Measurements from ENCODE around the gene HTR2B. TPM values are rescaled to one million over a fixed set of nuclear protein-coding genes. Genes with fewer than 3 reads are reported as not detected.
A peak's percentile ranks its signal among the peaks of the same experiment; 100 is the strongest.
"Not testable (repeated sequence)": the region's sequence is repeated elsewhere in the genome, so short reads cannot be mapped to it uniquely, and the experiment has no call there.

Gene HTR2B
- total RNA-seq, 1 experiment from 2014 or later: not detected

DNA sequence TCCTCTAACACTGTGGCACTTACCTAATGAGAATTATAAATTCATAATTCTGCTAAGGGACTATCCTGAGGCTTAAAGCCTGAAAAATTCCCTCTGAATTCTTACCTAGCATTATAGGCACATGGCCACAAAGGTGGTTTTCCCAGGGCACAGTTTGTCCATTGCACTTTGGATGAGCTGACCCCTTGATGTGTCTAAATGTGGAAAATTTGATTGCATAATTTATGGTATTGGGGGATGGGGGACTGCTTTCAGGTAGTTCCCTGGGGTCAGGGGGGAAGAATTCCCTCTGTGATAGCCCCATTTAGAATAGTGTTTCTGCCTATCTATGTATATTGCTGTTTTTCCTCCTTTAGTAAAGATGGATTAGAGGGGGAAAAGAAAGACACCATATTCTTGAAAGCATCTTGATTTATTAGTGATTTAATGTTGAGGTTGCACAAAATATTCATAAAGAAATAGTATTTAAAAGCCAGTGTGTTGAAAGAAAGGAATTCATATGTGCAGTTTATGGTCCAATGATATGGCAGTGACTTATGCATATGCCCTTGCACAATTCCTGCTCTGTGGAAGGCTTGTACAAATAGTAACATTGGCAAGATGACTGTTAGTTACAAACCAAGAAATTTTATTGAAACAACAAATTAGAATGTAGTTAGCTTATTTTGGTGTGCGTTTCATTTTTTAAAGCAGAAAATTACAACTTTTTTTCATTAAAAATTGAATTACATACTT is 8.7 kb upstream of the HTR2B start:
- DNase-seq (ENCODE audit: low read depth): no peak

GRCh38 chr2:231132129-231132528 is 7.3 kb upstream of the HTR2B start:
- peak; percentile 9 for DNase-seq (ENCODE audit: low read depth)

GRCh38 chr2:231130336-231131056 is 5.7 kb upstream of the HTR2B start:
- DNase-seq (ENCODE audit: low read depth): no peak

GRCh38 chr2:231129216-231129615 is 4.4 kb upstream of the HTR2B start:
- no peak for DNase-seq (ENCODE audit: low read depth)

DNA sequence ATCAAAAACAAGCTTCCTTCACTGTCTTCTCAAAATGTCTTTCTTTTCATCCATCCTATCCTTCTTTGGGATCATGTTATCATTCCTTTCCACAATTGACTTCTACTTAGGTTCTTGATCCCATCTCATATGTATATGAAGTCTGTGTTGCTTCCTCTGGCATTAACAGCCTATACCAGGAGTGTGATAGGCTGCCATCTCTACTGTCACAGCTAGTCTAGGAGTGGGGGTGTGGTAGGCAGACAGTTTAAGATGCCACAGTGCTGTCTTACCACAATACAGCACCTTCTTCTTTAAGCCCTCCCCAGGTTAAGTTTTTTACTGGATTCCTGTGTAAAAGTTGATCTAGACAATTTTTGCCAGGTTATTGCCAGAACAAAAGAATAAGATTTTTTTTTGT is 3.7 kb upstream of the HTR2B start:
- no peak for DNase-seq (ENCODE audit: low read depth)

DNA sequence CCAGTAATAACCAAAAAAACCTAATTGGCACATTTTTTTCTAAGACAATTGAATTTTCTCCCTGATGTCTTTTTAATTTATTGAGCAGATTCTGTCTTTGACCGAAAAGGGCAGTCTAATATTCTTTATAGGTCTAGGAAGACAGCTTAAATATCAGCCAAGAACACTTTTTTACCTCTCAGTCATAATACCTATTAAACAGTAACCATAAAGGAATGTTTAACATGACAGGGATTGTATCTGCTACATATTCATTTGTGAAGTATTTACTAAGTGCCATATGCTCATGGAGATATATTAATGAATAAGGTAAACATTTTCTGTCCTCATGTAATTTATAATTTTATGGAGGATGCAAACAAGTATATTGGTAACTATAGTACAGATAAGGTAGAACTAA is 3.1 kb upstream of the HTR2B start:
- no peak for DNase-seq (ENCODE audit: low read depth)

DNA sequence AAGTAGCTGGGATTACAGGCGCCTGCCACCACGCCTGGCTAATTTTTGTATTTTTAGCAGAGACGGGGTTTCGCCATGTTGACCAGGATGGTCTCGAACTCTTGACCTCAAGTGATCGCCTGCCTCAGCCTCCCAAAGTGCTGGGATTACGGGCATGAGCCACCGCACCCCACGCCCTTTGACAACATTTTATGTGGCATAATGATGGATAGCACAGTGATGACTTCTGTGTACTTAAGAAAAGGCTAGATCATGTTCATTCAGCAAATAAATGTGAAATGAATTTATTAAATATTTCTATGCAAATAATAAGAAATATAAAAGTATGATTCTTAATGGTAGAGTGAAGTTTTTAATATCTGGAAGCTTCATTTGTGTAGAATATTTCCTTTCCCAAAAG is 2.6 kb upstream of the HTR2B start:
- no peak for DNase-seq (ENCODE audit: low read depth)

DNA sequence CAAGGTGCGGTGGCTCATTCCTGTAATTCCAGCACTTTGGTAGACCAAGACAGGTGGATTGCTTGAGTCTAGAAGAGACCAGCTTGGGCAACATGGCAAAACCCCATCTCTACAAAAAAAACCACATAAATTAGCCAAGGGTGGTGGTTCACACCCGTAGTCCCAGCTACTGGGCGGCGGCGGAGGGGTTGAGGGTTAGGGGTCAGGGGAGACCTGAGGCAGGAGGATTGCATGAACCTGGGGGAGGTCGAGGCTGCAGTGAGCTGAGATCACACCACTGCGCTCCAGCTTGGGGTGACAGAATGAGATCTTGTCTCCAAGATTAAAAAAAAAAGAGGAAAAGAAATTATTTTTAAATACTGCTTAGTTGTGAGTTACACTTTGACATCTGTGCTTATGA is 1.3 kb upstream of the HTR2B start:
- DNase-seq (ENCODE audit: low read depth): no peak

DNA sequence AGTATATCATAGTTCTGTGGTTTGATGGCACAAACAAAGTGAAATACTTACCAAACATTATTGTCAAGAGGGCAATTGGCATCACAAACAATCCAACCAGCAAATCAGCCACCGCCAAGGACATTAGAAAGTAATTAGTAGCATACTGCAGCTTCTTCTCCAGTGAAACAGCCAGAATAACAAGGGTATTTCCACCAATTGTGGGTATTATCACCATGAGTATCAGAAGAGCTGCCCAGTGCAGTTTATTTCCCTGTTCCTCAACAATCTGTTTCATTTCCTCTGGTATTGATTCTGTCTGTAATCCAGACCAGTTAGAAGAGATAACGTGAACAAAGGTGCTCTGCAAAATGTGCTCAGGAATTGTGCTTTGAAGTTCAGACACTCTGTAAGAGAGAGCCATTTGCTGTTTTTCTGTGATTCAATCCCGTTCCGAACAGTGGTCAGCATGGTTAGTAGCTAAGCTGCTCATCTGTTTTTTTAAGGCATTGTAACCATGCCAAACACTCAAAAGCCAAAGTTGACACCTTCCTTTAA is 1.4 kb downstream of the HTR2B start:
- DNase-seq (ENCODE audit: low read depth): no peak

DNA sequence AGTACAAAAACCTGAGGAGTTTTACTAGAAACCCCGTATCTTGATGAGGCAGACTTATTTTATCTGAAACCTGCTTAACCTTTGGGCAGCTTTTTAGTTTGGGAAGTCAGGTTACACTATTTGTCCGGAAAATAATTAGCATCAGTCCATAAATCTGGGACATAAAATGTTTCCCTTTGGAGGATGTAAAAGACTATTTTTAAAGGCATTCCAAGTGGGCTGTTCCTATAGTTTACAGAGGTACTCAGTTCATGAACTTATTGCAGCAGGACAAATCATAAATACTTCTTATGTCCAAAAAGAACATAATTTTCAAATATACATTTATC is 6.3 kb downstream of the HTR2B start:
- DNase-seq (ENCODE audit: low read depth): no peak

DNA sequence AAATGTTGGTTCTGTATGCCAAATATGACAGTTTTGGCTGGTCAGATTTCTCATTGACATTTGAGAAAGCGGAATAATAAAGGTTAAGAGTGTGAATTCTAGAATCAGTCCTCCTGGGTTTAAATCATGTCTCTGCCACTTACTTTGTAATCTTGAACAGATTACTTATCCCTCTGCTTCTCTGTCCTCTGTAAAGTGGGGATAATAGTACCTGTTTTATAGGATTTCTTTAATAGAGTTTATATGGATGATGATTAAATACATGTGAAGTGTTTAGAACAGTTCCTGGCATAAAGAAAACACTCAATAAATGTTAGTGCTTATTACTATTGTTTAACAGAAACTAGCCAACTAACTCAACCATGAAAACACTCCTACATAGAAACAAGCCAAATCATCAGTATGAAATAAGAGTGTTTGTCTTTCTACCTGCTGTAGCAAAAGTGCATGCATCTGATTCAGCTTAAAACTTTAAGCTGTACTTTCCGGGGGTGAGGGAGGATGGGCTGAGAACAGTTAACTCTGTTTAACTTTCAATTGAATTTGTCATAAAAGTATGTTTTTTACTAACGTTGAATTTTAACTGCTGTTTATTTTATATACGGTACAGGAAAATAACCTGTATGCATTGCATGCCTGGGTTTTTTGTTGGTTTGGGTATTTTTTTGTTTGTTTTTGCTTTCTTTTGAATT is 6.8 kb downstream of the HTR2B start:
- no peak for DNase-seq (ENCODE audit: low read depth)

- no peak for DNase-seq (ENCODE audit: low read depth)
These were observed 7.7 kb downstream of the HTR2B start for GRCh38 chr2:231117148-231117547.

DNA sequence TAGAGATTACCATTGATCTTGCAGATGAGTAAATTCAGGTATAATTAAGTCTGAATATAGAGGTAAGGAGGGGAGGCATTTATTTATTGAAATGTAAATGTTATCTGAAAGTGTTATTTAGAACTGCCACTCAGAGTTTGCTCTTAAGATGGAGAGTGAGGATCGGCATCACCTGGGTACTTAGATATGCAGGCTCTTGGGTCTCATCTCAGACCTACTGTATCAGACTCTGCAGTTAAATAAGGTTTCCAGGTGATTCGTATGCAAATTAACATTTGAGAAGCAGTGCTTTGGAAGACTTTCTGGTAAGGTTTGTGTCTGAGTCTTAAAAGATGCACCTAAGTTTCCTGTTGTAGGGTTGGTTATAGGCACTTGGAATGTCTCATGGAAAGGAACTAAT is 9.2 kb downstream of the HTR2B start:
- DNase-seq (ENCODE audit: low read depth): no peak

GRCh38 chr2:231113489-231113888 is 11.4 kb downstream of the HTR2B start:
- no peak for DNase-seq (ENCODE audit: low read depth)

DNA sequence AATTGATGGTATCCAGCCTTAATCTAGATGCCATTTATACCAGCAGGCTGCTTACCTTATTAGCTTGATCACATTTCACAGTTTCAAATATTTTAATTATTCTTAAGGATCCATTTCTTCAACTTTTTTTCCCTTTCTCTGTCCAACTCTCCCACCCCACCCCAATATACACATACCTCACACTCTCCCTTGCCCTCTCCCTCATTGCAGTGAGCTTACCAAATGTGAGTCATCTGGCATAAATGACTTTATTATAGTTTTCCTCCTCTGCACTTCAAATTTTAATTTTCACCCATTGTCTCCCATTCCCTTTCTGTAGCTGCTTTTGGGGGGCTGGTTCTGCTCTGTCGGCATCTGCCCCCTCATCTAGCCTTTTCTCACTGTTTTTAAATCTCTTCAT is 12.9 kb downstream of the HTR2B start:
- no peak for DNase-seq (ENCODE audit: low read depth)

- DNase-seq (ENCODE audit: low read depth): no peak
These were observed 14.3 kb downstream of the HTR2B start for GRCh38 chr2:231110551-231110950.

GRCh38 chr2:231104115-231104713 is 20.6 kb downstream of the HTR2B start:
- DNase-seq (ENCODE audit: low read depth): peak; percentile 23

DNA sequence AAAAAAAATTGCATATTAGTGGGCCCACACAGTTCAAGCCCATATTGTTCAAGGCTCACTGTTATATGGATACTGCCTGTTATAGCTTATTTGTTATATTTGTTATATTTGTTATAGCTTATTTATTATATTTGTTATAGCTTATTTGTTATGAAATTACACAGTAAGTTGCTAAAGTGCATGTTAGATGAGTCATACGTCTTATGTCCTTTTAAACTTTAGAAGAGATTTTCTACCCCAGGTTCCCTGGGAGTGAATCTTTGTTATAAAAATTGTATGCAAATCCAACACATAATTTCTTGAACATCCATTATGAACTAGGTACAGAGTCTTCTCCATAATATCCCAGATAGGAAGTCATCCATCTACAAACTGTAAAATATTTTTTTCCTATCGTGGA is 22.1 kb downstream of the HTR2B start:
- DNase-seq (ENCODE audit: low read depth): no peak

DNA sequence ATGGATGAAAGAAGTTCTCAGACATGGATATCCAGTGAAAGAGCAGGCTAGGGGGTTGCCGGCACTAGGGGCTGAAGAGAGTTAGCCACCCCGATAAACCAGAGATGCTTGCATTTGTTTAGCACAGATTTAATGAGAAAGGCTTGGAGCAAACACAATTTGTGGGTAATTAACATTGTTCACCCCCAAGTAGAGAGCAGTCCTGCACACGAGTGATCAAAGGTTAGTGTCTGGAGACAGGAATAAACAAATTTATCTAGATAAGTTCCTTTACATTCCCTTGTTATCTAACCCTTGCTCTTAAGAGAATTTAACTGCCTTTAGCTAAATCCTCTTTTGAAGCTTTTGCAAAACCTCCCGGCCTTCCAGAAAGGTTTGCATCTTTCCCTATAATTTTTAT is 23.9 kb downstream of the HTR2B start:
- no peak for DNase-seq (ENCODE audit: low read depth)

- DNase-seq (ENCODE audit: low read depth): not testable (repeated sequence)
These were observed 24.5 kb downstream of the HTR2B start for GRCh38 chr2:231100321-231100720.

DNA sequence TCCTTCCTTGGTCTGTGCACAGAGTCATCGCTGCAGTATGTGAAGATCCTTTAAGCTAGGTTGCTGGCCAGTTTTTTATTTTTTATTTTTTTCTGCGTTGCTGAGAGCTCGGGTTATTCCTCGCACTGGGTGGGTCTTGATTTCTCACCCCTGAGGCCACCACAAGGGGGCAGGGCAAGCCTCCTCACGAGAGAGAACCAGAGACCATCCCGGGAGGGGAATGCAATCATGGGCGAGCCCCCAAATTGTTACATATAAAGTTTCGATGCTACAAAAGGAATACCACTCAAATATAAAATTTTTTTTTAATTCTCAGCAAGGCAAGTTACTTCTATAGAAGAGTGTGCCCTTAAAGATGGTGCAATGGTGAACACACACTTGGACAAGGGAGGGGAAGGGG is 24.9 kb downstream of the HTR2B start:
- DNase-seq (ENCODE audit: low read depth): no peak

DNA sequence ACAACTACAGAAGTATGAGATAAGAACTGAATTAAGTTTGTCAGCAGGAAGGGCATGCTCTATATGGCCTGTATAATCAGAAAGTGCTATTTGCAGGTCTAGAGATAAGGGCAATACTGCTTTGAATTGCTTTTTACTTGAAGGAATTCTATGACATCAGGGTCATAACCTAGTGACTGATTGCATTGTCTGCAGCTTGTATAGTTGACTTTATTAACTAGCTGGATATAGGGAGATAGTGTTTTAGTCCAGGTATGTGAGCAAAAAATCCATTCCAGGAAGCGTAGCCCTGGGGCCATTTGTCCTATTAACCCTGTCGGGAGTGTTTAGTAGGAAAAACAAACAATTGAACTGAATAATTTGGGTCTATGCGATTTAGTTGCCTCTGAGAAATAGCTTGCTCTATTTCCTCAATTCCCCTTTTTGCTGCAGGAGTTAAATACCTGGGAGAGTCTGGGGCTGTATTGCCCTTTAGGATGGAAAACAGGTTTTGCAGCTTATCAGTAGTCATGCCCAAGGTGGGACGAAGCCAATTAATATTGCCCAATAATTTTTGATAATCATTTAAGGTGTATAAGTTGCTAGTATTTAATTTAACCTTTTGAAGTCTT is 30.0 kb downstream of the HTR2B start:
- no peak for DNase-seq (ENCODE audit: low read depth)

Measured in Daoy (cell line).